Keratinocyte (primary cell): Measurements from ENCODE around the gene GJA3. TPM values are rescaled to one million over a fixed set of nuclear protein-coding genes. Genes with fewer than 3 reads are reported as not detected.

Experiments used
- DNase-seq: peaks from one replicate; pipeline ENCODE4 v3.0.0-alpha.2; 2011; ENCODE audit warnings: low read depth, missing footprints, low spot score
- FAIRE-seq: peaks from 2 replicates; lab custom pipeline; 2011; peaks lifted over from hg19 to GRCh38; lab: Jason Lieb, UNC
- H2AFZ ChIP-seq: 2 replicates; pipeline ENCODE4 v1.6.0; 2012; ENCODE audit warnings: low read length, control low read depth, inconsistent platforms; ENCODE audit not compliant: control insufficient read depth
- H3K27ac ChIP-seq: 2 replicates; pipeline ENCODE4 v1.5.1; 2011; ENCODE audit warnings: low read length; ENCODE audit not compliant: control insufficient read depth, insufficient read depth
- H3K27me3 ChIP-seq: 3 replicates; pipeline ENCODE4 v1.6.0; 2011; ENCODE audit warnings: low read length; ENCODE audit not compliant: control insufficient read depth, insufficient read depth; ENCODE audit errors: extremely low read depth
- H3K36me3 ChIP-seq, 2 experiments: 2 replicates in 1 of 2; 3 replicates in 1 of 2; pipeline ENCODE4 v1.5.1; 2011; ENCODE audit warnings: low read length in 2 of 2, mild to moderate bottlenecking in 1 of 2; ENCODE audit not compliant: control insufficient read depth in 2 of 2, insufficient read depth in 2 of 2; ENCODE audit errors: extremely low read depth in 1 of 2
- H3K4me1 ChIP-seq: 3 replicates; pipeline ENCODE4 v1.5.1; 2011; ENCODE audit warnings: low read length; ENCODE audit not compliant: control insufficient read depth, insufficient read depth; ENCODE audit errors: extremely low read depth
- H3K4me2 ChIP-seq: 3 replicates; pipeline ENCODE4 v1.6.0; 2011; ENCODE audit warnings: low read depth, low read length; ENCODE audit not compliant: control insufficient read depth, insufficient read depth; ENCODE audit errors: extremely low read depth
- H3K4me3 ChIP-seq, 3 experiments: fragments of 200-600 bp in 1 of 3; sonication (generic) in 1 of 3; 2 replicates in 2 of 3; 3 replicates in 1 of 3; pipeline ENCODE4 v1.5.1; 2011 to 2016; ENCODE audit warnings: low read length in 3 of 3, mild to moderate bottlenecking in 3 of 3, control low read depth in 2 of 3, inconsistent platforms in 1 of 3, low read depth in 1 of 3, mixed read lengths in 1 of 3, mixed run types in 1 of 3, moderate library complexity in 1 of 3; ENCODE audit not compliant: control insufficient read depth in 2 of 3, insufficient read depth in 2 of 3; ENCODE audit errors: extremely low read depth in 1 of 3
- H3K79me2 ChIP-seq: 2 replicates; pipeline ENCODE4 v1.6.0; 2012; ENCODE audit warnings: low read length; ENCODE audit not compliant: control insufficient read depth, insufficient read depth
- H3K9ac ChIP-seq: 3 replicates; pipeline ENCODE4 v1.6.0; 2011; ENCODE audit warnings: low read length; ENCODE audit not compliant: control insufficient read depth, insufficient read depth; ENCODE audit errors: extremely low read depth
- H3K9me1 ChIP-seq: 3 replicates; pipeline ENCODE4 v1.6.0; 2011; ENCODE audit warnings: low read length; ENCODE audit not compliant: control insufficient read depth, insufficient read depth; ENCODE audit errors: extremely low read depth
- H3K9me3 ChIP-seq: 2 replicates; pipeline ENCODE4 v1.5.1; 2012; ENCODE audit warnings: low read depth, low read length; ENCODE audit not compliant: control insufficient read depth
- H4K20me1 ChIP-seq: 3 replicates; pipeline ENCODE4 v1.6.0; 2011; ENCODE audit warnings: low read length; ENCODE audit not compliant: control insufficient read depth, insufficient read depth; ENCODE audit errors: extremely low read depth
- EZH2 ChIP-seq: IDR thresholded peaks from one replicate; pipeline ENCODE4 v1.6.1; 2012; ENCODE audit warnings: inconsistent platforms, mild to moderate bottlenecking, low read length, moderate library complexity
- dilution Hi-C: fragments of 300-500 bp; cut with MboI; formaldehyde crosslinking; loops from one replicate; pipeline ENCODE4 v1.7.0; 2020; ENCODE audit warnings: low sequenced_read_pairs; ENCODE audit not compliant: extremely low pct_ligation_motif_present
- polyA plus RNA-seq, 5 experiments: library from polyadenylated mRNA; depleted of rRNA in 3 of 5; stranded (reverse) in 3 of 5; stranded (forward) in 1 of 5; unstranded in 1 of 5; fragments of >200 nt; gene quantifications; 1 replicate in 1 of 5; 2 replicates in 3 of 5; 3 replicates in 1 of 5; pipeline versions ENCODE4 v1.2.1 to v1.2.3, GENCODE V29; 2011 to 2012; ENCODE audit warnings: missing spikeins in 2 of 5, low read depth in 1 of 5, low replicate concordance in 1 of 5
- TF ChIP-seq, protein P1 (sequence below), 3 experiments: IDR thresholded peaks in 1 of 3; conservative IDR thresholded peaks in 1 of 3; optimal IDR thresholded peaks in 1 of 3; 2 replicates in 2 of 3; 3 replicates in 1 of 3; pipeline versions ENCODE3 to v1.5.1; 2011; ENCODE audit warnings: low read length in 3 of 3, mild to moderate bottlenecking in 3 of 3, moderate library complexity in 2 of 3, control low read depth in 1 of 3, inconsistent platforms in 1 of 3; ENCODE audit not compliant: insufficient read depth in 2 of 3; ENCODE audit errors: extremely low read depth in 1 of 3

The GJA3 gene
- polyA plus RNA-seq, 1 donor (not counting 4 experiments of a cell fraction or from before 2014, with no cell fraction given), result 0.09 TPM

DNA sequence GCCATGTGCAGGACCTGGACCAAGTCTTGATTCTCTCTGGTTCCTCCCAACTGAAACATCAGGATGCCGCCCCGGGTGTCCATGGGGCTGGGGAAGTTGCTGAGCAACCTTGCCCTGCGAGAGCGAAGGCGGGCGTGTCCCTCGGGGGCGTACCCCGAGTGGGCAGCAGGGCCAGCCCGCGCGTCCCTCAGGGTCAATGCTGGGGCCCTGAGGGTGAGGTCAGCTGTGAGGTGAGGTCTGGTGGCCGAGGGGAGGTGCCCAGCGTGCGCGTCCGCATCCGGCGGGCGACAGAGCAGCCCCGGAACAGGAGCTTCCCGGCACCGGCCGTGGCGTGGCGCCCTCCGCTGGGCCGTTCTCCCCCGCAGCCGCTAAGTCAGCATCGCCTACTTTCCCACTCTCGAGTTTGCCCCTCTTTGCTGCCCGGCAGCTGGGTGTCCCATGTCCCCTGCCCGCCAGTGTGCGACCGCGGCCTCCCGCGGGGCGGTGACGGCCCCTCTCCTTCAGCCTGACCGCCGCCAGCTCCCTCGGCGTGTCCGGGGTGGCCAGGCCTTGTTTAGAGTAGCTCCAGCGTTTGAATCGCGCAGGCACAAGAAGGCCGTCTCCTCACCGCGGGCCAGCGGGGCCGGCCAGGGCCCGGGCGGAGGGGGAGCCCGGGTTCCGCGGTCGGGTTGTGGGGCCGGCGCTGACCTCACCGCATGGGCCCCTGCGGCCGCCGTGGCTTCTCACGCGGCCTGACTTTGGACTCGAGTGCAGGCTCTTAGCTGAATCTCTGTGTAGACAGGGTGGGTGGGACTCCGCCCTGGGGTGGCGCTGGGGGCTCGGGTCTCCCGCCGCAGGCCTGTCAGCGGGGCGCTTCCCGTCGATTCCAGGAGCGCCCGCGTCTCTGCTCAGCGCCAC, 33.0 kb downstream of the GJA3 start:
- Histone ChIP-seq H3K4me2 (peak overlapping the region; percentile 76), H3K36me3 (no peaks in the 10 kb centered on the region), H4K20me1 (no peaks in the 10 kb centered on the region), H3K79me2 (no peaks in the 10 kb centered on the region), H3K9me3 (no peaks in the 10 kb centered on the region), H2AFZ (peak overlapping the region; percentile 92), H3K9me1 (no peaks in the 10 kb centered on the region), H3K4me1 (peaks cover 11% of the 10 kb centered on the region), H3K27me3 (peaks cover 19% of the 10 kb centered on the region), H3K9ac (peak overlapping the region; percentile 64), H3K27ac (no peak overlapping the region), H3K4me3 (peak overlapping the region; percentile 35 to 72 (median 57))
- DNase-seq (no peak), FAIRE-seq (no peak)
- TF ChIP-seq EZH2, result peak; percentile 22
- TF ChIP-seq, protein P1, sequence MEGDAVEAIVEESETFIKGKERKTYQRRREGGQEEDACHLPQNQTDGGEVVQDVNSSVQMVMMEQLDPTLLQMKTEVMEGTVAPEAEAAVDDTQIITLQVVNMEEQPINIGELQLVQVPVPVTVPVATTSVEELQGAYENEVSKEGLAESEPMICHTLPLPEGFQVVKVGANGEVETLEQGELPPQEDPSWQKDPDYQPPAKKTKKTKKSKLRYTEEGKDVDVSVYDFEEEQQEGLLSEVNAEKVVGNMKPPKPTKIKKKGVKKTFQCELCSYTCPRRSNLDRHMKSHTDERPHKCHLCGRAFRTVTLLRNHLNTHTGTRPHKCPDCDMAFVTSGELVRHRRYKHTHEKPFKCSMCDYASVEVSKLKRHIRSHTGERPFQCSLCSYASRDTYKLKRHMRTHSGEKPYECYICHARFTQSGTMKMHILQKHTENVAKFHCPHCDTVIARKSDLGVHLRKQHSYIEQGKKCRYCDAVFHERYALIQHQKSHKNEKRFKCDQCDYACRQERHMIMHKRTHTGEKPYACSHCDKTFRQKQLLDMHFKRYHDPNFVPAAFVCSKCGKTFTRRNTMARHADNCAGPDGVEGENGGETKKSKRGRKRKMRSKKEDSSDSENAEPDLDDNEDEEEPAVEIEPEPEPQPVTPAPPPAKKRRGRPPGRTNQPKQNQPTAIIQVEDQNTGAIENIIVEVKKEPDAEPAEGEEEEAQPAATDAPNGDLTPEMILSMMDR (optimal IDR thresholded peaks at IDR 0.05 in 1 of 3, IDR thresholded peaks at IDR 0.05 in 1 of 3, conservative IDR thresholded peaks at IDR 0.05 in 1 of 3; ENCODE audit: extremely low read depth in 1 of 3, insufficient read depth in 2 of 3, low read length in 3 of 3), result peak; percentile 30 to 73 (median 45)
- dilution Hi-C loops, result no loop called here

DNA sequence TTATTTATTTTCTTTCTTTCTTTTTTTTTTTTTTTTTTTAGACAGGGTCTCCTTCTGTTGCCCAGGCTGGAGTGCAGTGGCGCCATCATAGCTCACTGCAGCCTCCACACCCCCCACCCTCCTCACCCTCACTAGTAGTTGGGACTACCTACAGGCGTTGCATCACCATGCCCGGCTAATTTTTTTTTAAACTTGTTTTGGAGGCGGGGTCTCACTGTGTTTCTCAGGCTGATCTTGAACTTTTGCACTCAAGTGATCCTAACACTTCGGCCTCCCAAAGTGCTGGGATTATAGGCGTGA, 33.6 kb downstream of the GJA3 start:
- Histone ChIP-seq H2AFZ (peak overlapping the region; percentile 92), H3K4me3 (peak overlapping the region in 2 of 3 experiments; percentile 35 to 72), H3K4me1 (peaks cover 11% of the 10 kb centered on the region), H3K4me2 (peak overlapping the region; percentile 76), H3K36me3 (no peaks in the 10 kb centered on the region), H3K9me3 (no peaks in the 10 kb centered on the region), H3K79me2 (no peaks in the 10 kb centered on the region), H3K9me1 (no peaks in the 10 kb centered on the region), H3K9ac (peak overlapping the region; percentile 64), H3K27ac (no peak overlapping the region), H4K20me1 (no peaks in the 10 kb centered on the region), H3K27me3 (peaks cover 19% of the 10 kb centered on the region)
- dilution Hi-C loops, result no loop called here
- FAIRE-seq (no peak), DNase-seq (no peak)
- no peak for TF ChIP-seq EZH2
- TF ChIP-seq, protein P1 (optimal IDR thresholded peaks at IDR 0.05 in 1 of 3, IDR thresholded peaks at IDR 0.05 in 1 of 3, conservative IDR thresholded peaks at IDR 0.05 in 1 of 3; ENCODE audit: extremely low read depth in 1 of 3, insufficient read depth in 2 of 3, low read length in 3 of 3), result no peak
